T-helper 1 cell (primary cell): ENCODE results near the gene KLHL12.
"Not testable (repeated sequence)": the region's sequence is repeated elsewhere in the genome, so short reads cannot be mapped to it uniquely, and the experiment has no call there.

Source experiments
- DNase-seq, 5 donors: peaks; one replicate each; pipeline ENCODE4 v3.0.0-alpha.2; 2012 to 2020

KLHL12 gene

DNA sequence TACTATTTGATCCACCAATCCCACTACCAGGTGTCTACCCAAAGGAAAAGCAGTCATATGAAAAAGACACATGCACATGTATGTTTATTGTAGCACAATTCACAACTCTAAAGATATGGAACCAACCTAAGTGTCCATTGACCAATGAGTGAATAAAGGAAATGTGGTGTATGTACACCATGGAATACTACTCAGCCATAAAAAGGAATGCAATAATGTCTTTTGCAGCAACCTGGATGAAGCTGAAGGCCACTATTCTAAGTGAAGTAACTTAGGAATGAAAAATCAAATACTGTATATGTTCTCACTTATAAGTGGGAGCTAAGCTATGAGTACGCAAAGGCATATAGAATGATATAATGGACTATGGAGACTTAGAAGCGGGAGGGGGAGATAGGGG lies 18.4 kb upstream of the KLHL12 start:
- no peak for DNase-seq

DNA sequence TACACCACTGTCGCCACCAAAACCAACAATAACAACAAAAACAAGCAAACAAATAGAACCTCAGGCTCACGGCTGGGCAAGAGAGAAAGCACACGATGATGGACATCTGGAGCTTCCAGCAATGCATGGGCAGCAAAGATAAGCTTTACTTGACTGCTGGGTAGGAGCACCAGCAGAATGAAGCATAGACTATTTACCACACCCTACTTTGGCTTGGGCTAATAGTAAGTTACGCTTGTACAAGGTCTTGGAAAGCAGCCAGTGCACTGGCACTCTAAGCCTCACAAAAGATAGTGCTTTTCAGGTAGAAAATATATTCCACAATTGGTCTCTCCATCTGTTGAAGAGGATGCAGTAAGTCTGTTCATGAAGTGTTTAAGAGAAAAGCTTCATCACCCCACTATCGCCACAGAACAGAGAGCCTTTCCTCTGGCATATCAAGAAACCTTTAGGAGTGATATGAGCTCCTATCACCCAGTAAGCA lies 17.4 kb upstream of the KLHL12 start:
- no peak for DNase-seq

GRCh38 chr1:202942426-202942825 lies 15.4 kb upstream of the KLHL12 start:
- no peak for DNase-seq

- DNase-seq, result no peak
Measured at GRCh38 chr1:202941372-202941771, 14.3 kb upstream of the KLHL12 start.

GRCh38 chr1:202940561-202940960 lies 13.5 kb upstream of the KLHL12 start:
- DNase-seq, result no peak

DNA sequence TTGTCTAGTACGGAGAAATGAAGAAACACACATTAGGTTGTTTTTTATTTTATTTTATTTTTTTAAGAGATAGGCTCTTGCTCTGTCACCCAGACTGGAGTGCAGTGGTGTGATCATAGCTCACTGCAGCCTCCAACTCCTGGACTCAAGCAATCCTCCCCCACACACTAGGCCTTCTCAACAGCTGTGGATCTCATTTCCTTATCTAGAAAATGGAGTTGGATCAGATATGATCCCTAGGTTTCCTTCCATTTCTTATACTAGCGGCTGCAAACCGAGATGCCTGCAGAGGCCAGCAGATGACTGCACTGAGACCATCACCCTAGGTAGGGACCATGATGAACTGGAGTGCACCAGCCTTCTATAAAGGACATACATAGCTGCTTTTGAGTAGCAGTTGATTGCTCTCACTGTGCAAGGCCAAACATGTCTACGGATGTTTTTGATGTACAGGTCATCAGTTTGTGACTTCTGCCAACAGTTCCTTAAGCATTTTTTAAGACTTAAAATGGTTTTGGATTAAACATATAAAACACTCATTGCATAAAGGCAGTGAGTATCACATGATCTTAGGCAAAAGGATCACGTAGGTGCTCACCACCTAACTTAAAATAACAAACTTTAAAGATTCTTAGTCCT lies 11.4 kb upstream of the KLHL12 start:
- DNase-seq, result no peak

GRCh38 chr1:202936409-202936808 lies 9.4 kb upstream of the KLHL12 start:
- not testable (repeated sequence) for DNase-seq

DNA sequence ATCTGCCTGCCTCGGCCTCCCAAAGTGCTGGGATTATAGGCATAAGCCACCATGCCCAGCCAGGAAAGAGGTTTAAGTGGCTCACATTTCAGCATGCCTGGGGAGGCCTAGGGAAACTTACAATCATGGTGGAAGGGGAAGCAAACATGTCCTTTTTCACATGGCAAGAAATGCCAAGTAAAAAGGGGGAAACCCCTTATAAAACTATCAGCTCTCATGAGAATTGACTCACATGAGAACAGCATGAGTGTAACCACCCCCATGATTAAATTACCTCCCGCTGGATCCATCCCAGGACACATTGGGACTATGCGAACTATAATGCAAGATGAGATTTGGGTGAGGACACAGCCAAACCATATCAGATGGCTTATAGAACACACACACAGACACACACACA lies 8.8 kb upstream of the KLHL12 start:
- no peak for DNase-seq

- DNase-seq, result no peak
Measured at GRCh38 chr1:202934755-202935154, 7.7 kb upstream of the KLHL12 start.

- no peak for DNase-seq
Measured at GRCh38 chr1:202932476-202932875, 5.4 kb upstream of the KLHL12 start.

DNA sequence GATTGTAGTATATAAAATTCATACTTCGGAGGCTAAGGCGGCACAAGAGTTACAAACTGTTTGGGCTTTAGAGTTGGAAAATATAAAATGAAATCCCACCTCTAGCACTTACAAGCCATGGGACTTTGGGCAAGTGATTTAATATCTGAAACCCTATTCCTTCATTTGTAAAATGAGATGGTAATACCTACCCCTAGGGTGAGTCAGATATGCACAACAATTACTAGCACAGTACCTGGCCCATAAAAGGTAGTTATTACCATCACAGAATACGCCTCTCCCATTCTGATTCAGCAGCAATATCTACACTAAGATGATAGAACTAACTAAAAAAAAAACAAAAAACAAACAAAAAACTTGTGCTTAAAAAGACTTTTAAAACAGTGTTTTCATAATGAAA lies 3.5 kb downstream of the KLHL12 start:
- no peak for DNase-seq

DNA sequence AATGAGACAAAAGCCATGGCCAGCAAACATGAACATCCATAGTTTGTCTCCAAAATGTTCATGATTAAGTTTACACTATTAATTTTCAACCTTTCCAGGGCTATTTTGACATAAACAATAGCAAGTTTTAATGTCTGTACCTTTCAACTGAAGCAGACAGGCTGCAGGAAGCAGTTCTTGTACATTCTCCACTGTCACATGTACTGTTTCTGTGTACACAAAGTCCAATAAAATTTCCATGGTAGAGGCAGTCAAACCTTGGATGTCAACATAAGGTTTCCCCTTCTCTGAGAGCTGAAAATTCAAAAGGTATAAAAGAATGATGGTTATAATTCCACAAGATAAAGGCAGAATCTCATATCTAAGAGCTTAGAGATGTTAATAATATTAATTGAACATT lies 7.4 kb downstream of the KLHL12 start:
- no peak for DNase-seq

DNA sequence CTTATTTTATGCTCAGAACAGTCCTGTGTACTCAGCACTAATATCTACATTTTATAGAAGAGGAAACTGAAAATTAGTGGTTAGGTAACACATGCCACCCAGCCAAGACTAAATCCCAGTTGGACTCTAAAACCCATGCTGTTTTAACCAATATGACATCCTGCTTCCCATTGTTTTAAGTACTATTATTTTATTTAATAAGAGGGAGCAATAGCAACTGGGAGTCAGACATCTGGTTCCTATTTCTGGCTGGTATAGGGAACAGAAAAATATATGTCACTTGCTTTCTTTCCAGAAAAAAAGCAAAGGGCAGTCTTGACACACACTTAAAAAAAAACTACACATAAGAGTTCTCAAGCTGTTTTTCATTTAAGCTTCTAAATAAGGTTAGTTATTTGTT lies 11.9 kb downstream of the KLHL12 start:
- no peak for DNase-seq

- DNase-seq, result not testable (repeated sequence)
Measured at GRCh38 chr1:202912476-202912875, 14.6 kb downstream of the KLHL12 start.

GRCh38 chr1:202909494-202909893 lies 17.5 kb downstream of the KLHL12 start:
- no peak for DNase-seq

DNA sequence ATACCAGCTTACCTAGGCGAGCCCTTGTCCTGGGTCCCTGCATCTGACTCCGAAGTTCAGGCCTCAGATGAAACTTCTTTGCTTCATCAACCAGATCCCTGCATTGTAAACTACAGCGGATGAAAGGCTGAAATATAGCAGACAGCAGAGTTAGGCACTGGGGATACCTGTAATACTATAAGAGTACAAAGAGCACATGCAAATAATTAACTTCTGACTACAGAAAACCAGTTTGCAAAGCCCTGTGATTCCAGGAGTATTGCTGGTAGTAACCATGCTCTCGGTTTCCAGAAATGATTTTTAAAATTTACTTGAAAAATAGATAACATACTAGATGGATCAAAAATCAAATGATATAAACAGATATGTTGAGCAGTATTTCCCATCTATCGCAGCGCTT lies 18.0 kb downstream of the KLHL12 start:
- no peak for DNase-seq

DNA sequence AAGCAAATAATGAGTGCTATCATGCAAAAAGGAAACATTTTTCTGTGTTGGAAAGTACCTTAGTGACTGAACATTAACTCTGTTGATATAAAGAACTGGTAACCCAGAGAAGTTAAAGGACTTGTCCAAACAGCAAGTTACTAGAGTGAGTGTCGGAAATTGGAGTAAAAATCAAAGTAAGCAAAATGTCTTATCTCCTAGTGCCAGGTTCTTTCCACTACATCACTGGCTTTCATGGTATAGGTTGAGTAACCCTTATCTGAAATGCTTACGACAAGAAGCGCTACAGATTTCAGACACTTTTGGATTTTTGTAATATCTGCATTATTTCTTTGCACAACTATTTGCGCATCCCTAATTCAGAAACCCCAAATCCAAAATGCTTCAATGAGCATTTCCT lies 21.7 kb downstream of the KLHL12 start:
- no peak for DNase-seq

- not testable (repeated sequence) for DNase-seq
Measured at GRCh38 chr1:202903808-202904207, 23.2 kb downstream of the KLHL12 start.

GRCh38 chr1:202901555-202901954 lies 25.5 kb downstream of the KLHL12 start:
- DNase-seq, result no peak

DNA sequence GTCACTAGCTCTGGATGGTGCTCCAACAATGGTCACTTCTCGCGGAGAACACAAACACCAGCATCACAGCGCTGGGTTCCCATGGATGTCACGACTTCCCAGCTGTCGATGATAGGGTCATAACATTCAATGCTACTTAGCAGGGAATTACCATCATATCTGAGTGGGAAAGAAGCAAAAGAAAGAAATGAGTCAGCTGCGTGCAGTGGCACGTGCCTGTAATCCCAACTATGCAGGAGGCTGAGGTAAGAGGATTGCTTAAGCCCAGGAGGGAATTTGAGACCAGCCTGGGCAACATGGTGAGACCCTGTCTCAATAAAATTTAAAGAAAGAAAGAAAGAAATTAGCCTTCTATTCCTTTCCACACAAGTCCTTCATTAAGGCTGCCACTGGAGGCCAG lies 34.5 kb downstream of the KLHL12 start:
- DNase-seq, result no peak

- no peak for DNase-seq
Measured at GRCh38 chr1:202890392-202890791, 36.6 kb downstream of the KLHL12 start.

DNA sequence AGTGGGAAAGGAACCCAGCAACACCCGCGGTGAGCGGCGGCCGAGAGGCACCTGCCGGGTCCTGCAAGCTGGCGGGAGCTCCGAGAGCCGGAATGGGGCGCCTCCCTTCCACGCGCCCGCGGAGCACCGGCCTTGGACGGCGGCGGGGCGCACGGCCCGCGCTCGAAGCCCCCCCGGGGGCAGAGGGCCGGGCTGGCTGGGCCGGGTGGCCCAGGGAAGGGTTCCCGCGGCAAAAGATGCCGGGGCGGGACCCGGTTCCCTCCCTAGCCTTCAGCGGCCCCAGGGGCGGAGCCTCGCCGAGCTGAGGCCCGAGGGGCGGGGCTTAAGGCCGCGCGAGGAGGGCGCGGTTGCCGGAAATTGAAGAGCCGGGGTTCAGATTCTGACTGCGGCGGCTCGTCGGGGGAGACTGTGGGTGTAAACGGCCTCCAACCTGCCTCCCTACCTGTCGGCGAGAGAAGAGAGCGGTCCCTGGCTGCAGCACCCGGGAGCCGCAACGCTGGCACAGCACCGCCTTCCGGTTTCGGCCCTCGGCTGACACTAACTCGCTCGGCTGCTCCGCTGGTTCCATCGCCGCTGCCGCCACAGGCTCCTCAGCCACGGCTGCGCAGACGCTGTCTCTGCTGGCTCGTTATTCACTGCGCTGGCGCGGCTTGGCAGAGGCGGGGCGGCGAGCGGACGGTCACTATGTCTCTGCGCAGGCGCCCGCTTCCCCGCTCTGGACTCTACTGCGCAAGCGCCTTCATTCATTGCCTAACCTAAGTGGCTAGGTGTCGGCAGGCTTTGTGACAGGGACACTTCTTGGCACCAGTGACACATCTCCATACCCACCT lies 38.3 kb downstream of the KLHL12 start, which contains the start of gene RABIF:
RABIF (minus strand) TSS at position 619 of the 830 bp plus-strand sequence; CDS start at position 568, 51 bp downstream.
- DNase-seq, result peak; percentile 94 to 97 (median 96)

DNA sequence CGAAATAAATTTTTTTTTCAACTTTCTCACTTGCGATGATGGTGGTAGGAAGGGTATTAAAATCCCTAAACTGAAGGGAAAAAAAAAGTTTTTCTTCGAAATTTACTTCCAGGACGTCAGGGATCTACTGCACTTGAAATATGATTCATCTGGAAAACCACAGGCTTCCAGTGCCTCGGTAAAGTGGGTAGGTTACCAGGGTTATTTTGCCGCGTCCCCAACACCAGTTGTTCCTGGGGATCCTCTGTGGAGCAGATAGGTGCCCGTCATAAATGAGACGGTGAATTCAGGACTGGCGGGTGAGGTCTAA lies 38.9 kb downstream of the KLHL12 start:
- DNase-seq, result no peak

DNA sequence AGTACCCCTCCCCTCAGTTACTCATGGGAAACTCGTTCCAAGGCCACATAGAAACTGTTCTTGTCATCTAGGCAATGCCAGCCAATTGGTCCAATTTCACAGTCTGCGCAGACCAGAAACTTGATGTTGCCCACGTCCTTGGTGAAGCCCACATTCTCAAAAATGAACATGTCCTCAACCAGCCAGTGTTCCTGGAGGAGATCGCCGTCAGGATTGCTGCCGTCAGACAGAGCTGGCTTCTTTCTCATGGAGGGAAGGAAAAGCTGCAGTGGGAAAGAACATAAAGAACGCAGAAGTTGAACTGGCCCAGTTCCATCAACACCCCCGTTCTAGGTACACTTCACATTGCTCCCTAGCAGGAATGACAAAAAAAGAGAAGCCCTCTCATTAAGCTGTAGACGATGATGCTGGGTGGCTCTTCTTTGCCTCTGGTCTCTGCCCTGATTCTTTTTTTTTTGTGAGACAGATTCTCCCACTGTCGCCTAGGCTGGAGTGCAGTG lies 46.0 kb downstream of the KLHL12 start:
- no peak for DNase-seq
